KOPT-K1 (cell line): Measurements from ENCODE around the gene RPP40.

ENCODE experiments used
- H3K27ac ChIP-seq: fragments of 200-600 bp; sonication (generic); 2 replicates; pipeline ENCODE4 v1.5.1; 2016; ENCODE audit warnings: antibody characterized with exemption, mild to moderate bottlenecking, low read depth, low read length; ENCODE audit not compliant: poor library complexity, severe bottlenecking
- H3K36me3 ChIP-seq: fragments of 200-600 bp; sonication (generic); 2 replicates; pipeline ENCODE4 v1.5.1; 2017; ENCODE audit warnings: antibody characterized with exemption, mild to moderate bottlenecking, low read length, moderate library complexity; ENCODE audit not compliant: insufficient read depth
- H3K9me3 ChIP-seq: fragments of 200-600 bp; sonication (generic); 2 replicates; pipeline ENCODE4 v1.5.1; 2017; ENCODE audit warnings: antibody characterized with exemption, low read length, mild to moderate bottlenecking; ENCODE audit not compliant: insufficient read depth, poor library complexity, severe bottlenecking

RPP40 gene

GRCh38 chr6:4969609-4970285, 34.1 kb downstream of the RPP40 start:
- H3K36me3 ChIP-seq, result no peaks in the 10 kb centered on the region
- H3K9me3 ChIP-seq, result no peaks in the 10 kb centered on the region
- H3K27ac ChIP-seq, result no peak overlapping the region

- Histone ChIP-seq H3K9me3 (no peaks in the 10 kb centered on the region), H3K36me3 (no peaks in the 10 kb centered on the region), H3K27ac (no peak overlapping the region)
These were observed 36.4 kb downstream of the RPP40 start for GRCh38 chr6:4967301-4968030.

GRCh38 chr6:4965562-4966389, 38.1 kb downstream of the RPP40 start:
- Histone ChIP-seq H3K9me3 (no peaks in the 10 kb centered on the region), H3K27ac (no peak overlapping the region), H3K36me3 (no peaks in the 10 kb centered on the region)

- H3K27ac ChIP-seq, result no peak overlapping the region
- no peaks in the 10 kb centered on the region for H3K36me3 ChIP-seq
- no peaks in the 10 kb centered on the region for H3K9me3 ChIP-seq
These were observed 38.9 kb downstream of the RPP40 start for GRCh38 chr6:4964675-4965561.

- Histone ChIP-seq H3K36me3 (no peaks in the 10 kb centered on the region), H3K27ac (no peak overlapping the region), H3K9me3 (no peaks in the 10 kb centered on the region)
These were observed 40.9 kb downstream of the RPP40 start for GRCh38 chr6:4962905-4963304.

- H3K36me3 ChIP-seq, result no peaks in the 10 kb centered on the region
- no peaks in the 10 kb centered on the region for H3K9me3 ChIP-seq
- H3K27ac ChIP-seq, result no peak overlapping the region
These were observed 42.3 kb downstream of the RPP40 start for GRCh38 chr6:4961322-4962168.

- no peak overlapping the region for H3K27ac ChIP-seq
- peaks cover 9% of the 10 kb centered on the region; the same call in 1 of the 2 replicates for H3K36me3 ChIP-seq
- no peaks in the 10 kb centered on the region for H3K9me3 ChIP-seq
These were observed 45.2 kb downstream of the RPP40 start for GRCh38 chr6:4958624-4959023.

GRCh38 chr6:4957521-4958231, 46.2 kb downstream of the RPP40 start:
- no peaks in the 10 kb centered on the region for H3K9me3 ChIP-seq
- no peak overlapping the region for H3K27ac ChIP-seq
- peaks cover 13% of the 10 kb centered on the region; the same call in 1 of the 2 replicates for H3K36me3 ChIP-seq

- Histone ChIP-seq H3K27ac (no peak overlapping the region), H3K9me3 (no peaks in the 10 kb centered on the region), H3K36me3 (peaks cover 18% of the 10 kb centered on the region; the same call in 1 of the 2 replicates)
These were observed 47.2 kb downstream of the RPP40 start for GRCh38 chr6:4956625-4957024.

- Histone ChIP-seq H3K27ac (no peak overlapping the region), H3K9me3 (no peaks in the 10 kb centered on the region), H3K36me3 (peaks cover 29% of the 10 kb centered on the region; the same call in 1 of the 2 replicates)
These were observed 50.4 kb downstream of the RPP40 start for GRCh38 chr6:4953440-4953839.

- H3K27ac ChIP-seq, result no peak overlapping the region
- H3K9me3 ChIP-seq, result no peaks in the 10 kb centered on the region
- H3K36me3 ChIP-seq, result peaks cover 35% of the 10 kb centered on the region; the same call in 1 of the 2 replicates
These were observed 52.9 kb downstream of the RPP40 start for GRCh38 chr6:4950836-4951533.

- peaks cover 44% of the 10 kb centered on the region; the same call in 1 of the 2 replicates for H3K36me3 ChIP-seq
- no peaks in the 10 kb centered on the region for H3K9me3 ChIP-seq
- H3K27ac ChIP-seq, result no peak overlapping the region
These were observed 53.8 kb downstream of the RPP40 start for GRCh38 chr6:4950076-4950475.
